HG03103 (cell line): ENCODE results near the gene OGFOD3.

Experiments
- ATAC-seq: cut with Tn5 transposase; IDR thresholded peaks from one replicate; pipeline ENCODE4 v1.9.1; 2021; ENCODE audit warnings: low read depth; ENCODE audit not compliant: unreplicated experiment

The OGFOD3 gene

GRCh38 chr17:82410014-82410716 is 8.2 kb downstream of the OGFOD3 start:
- ATAC-seq, result no peak

- ATAC-seq, result no peak
Measured at GRCh38 chr17:82408938-82409318, 9.5 kb downstream of the OGFOD3 start.

DNA sequence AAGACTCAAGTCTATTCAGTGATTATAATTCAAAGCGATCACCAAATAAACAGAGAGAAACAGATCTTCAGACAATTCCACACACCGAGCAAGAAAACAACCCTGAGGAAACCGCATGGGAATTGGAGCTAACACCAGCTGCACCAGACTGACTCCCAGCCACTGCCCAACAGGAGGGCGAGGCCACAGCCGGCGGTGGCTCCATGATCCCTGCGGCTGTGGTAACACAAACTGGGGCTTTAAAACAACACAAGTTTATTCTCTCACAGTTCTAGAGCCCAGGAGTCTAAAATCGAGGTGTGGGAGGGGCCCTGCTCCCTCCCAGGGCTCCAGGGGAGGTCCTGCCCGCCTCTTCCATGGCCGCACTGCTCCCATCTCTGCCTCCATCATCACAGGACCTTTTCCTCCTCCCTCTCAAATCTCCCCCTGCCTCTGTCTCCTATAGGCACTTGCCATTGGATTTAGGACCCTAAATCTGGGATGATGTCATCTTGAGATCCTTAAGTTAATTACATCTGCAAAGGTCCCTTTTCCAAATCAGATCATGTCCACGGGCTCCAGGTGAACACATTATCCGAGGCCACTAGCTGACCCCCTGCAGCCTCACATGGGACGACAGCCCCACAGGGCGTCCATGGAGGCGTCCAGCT is 10.0 kb downstream of the OGFOD3 start:
- ATAC-seq, result no peak

DNA sequence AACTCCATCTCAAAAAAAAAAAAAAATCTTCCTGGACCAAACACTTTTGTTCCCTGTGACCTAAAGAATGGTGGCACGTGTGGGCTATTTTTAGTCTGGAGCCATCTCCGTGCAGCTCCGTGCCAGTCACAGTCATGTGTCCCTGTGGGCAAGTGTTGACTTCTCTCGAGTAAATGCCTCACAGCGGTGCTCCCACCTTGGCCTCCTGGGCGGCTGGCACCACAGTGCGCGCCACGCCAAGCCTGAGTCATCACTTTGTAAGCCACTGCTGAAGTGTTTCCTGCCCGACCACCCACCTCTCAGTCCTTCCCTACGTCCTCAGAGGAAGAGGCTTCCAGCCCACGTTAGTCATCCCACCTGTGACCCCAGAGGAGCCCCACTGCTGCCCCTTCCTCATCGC is 11.1 kb downstream of the OGFOD3 start:
- no peak for ATAC-seq

DNA sequence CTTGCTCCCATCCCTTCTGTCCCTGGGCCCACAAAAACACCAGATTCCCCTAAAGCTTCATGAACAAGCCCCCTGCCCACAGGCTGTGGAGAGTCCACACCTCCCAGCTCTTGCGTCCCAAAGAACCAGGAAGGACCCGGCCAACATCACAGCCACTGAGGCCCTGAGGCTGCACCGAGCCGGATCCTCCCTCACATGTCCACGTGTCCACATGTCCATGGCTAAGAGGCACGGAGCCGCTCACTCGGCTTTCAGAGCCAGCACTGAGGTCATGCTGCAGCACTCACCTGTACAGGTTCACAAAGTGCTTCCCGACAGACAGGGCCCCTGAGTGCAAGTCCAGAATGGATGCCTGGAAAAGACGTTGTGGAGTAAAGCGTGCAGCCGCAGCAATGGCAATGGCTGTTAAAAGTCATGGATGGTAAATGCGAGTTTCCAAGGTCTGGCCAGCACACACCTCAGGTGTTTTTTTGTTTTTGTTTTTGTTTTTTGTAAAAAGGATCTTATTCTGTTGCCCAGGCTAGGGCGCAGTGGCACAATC is 12.2 kb downstream of the OGFOD3 start:
- ATAC-seq, result no peak

DNA sequence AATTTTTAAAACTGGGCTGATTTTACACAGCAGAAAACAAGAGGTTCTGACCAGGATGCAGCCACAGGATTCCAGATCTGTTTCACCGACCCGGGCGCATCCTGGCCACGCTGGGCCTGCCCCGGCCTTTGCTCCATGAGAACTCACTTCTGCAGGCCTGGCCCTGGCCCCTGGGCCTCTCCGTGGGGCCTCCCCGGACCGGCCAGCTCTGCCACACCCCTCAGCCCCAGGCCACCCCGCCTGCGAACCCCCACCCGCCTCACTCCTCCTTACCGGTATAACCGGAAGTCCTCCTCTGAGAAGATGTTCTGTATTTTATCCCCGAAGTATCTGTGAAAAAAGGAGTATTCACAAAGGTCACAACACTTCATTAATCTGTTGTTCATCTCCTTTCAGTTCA is 13.3 kb downstream of the OGFOD3 start:
- ATAC-seq, result no peak

DNA sequence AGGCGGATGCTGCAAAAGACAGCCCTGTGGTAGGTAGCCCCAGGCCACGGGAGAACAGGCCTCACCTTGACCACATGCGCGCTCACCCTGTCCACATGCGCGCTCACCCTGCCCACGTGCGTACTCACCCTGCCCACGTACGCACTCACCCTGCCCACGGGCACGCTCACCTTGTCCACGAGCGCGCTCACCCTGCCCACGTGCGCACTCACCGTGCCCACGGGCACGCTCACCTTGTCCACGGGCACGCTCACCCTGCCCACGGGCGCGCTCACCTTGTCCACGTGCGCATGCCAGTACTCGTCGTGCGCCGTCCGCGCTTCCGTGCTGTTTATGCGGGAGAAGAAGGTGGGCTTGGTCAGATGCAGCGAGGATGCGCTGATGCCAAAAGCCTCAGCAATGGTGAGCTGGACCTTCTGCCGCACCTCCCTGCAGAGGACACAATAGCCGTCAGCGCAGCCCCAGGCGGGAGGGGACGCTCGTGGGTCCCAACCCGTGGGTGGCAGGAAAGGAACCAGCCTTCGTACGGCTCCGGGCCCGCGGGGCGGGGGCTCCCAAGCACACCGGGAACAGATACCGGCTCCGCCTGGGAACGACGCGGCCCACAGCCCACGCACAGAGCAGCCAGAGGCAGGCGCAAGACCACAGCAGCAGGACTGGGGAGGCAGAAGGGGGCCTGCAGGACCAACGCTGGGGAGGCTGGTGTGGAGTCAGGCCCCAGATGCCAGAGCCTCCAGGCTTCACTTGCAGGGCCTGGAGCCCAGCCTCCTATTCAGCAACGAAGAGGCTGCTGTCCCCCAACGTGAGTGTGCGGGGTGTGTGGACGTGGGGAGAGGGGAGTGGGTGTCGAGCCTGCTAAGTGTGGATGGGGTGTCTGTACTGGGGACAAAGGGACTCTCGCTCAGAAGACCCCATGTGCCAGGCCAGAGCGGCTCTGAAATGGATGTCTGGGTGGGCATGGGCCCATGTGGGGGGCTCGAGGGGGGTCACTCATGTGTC is 14.4 kb downstream of the OGFOD3 start:
- no peak for ATAC-seq

DNA sequence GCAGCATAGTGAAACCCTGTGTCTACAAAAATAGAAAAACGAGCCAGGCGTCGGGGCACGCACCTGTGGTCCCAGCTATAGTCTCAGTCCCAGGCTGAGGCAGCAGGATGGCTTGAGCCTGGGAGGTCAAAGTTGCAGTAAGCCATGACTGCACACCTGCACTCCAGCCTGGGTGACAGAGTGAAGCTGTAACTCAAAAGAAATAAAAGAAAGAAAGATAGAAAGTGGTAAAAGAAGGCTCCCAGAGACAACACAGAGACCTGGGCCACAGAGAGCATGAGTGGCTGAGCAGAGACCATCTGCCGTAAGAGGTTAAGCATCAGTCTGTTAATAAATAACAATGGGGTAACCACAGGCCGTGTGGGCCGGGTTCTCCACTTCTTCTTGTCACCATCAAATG is 15.5 kb downstream of the OGFOD3 start:
- no peak for ATAC-seq

GRCh38 chr17:82400830-82401229 is 17.6 kb downstream of the OGFOD3 start:
- no peak for ATAC-seq

DNA sequence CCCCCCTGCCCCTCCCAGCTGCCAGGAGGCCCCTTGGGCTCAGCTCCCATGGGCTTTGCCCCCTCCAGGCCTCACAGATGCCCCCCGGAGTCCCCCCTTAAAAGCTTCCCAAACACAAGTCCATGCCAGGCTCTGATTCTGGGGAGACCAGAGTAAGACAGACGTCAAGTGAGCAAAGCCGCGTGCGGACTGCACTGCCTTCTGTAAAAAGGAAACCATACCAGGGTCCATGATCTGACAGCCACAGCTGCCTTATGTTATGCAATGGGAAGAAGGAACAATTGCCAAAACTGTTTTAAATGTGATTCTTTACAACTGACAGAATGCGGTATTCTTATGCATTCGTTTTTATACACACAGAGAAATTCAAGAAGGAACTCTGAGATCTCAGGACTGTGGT is 18.2 kb downstream of the OGFOD3 start:
- ATAC-seq, result no peak

DNA sequence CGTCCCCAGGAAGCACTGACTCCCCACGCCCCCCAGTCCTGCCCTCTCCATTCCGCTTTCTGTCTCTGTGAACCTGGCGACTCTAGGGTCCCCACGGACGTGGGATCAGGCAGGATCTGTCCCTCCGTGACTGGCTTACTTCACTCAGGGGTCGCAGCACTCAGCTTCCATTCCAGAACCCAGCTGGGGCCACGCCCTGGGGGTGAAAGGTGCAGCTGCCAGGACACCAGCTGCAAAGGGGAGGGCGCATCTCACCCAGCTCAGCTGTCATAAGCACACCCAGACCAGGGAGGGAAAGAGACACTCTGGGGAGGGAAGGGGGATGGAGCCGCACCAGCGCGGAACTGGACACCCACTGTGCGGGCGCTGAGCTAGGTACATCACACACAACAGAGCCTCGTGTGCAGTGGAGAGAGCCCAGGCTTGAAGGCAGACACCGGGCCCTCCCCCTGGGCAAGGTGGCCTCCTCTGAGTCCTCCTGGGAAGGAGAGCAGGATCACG is 18.7 kb downstream of the OGFOD3 start:
- no peak for ATAC-seq

DNA sequence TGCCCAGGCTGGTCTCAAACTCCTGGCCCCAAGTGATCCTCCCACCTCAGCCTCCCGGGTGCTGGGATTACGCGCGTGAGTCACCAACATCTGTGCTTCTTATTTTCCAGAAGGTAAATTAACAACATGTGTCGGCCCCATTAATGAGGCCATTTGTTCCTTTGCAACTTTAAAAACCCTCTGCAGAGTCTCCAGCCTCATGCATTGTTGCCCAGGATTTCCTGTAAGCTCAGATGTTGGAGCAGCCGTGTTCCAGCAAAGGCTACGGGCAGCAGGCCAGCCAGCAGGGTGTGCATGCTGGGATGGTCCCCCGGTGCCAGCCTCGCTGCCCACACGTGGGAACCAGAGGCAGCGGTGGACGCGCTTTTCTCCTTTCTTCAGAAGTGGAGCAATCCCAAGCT is 19.3 kb downstream of the OGFOD3 start:
- ATAC-seq, result no peak

DNA sequence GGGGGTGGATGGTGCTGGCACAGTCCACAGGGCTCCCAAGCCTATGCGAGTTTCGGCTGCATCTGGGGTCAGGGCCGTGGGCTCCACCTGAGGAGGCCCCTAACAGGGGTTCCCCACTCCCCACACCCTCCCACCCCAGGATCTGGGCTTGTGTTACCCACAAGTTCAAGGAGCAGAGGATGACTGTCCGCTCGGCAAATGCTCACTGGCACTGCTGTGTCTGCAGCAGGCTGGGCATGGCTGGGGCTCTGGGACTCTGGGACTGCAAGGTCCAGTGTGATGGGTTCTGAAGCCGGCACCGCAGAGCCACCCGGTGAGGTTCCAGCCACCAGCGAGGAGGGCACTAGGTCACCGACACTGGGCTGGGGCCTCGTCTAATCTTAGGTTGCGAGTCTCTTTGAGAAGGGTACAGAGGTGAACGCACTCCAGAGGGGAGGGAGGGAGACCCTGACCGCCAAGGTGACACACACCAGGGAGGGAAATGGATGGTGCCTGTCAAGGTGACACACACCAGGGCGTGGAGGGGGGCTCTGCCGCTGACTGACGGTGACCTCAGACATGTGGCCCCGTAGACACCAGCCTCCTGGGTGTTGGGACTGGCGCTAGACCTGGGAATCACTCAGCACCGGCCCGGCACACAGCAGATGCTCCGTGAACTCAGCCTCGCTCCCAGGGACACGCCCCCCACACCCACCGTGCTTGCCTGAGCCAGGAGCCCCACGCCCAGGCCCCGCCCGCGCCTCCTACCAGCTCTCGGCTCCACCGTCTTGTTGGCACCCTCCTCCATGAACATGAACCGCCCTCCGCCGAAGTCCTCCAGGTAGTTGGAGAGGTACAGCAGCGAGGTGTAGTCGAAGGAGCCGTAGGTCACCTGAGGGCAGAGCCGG is 20.7 kb downstream of the OGFOD3 start:
- ATAC-seq, result no peak

DNA sequence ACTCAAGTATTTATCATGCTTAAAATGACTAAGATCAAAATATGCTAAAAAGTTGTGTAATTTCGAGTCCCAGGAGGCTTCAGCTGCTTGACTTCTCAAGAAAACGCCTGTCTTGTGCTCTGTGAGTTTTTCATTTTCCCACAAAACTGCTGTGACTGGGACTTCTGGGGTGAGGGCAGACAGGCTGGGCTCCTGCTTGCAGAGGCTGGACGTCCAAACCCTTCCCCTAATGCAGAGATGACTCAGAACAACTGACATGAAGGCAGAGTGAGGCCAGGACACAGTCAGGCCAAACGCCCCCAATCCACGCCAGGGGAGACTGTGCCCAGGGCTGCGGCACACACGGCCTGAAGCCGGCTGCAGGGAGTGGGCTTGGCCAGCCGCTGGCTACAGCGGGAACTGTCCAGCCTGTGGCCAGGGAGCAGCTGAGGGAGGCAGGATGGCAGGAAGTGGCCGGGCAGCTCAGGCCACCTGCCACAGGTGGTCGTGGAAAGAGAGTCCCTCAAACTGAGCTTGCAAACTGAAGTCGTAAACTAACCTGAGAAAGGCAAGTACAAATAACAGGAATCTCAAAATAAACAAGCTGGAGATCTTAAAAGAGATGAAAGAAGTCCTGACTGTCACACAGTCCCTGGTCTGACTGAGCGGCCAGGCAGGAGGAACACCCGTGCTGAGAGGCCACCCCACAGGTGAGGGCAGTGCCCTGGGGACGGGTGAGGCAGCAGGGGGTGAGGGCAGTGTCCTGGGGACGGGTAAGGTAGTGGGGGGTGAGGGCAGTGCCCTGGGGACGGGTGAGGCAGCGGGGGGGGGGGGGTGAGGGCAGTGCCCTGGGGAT is 21.6 kb downstream of the OGFOD3 start:
- ATAC-seq, result no peak

DNA sequence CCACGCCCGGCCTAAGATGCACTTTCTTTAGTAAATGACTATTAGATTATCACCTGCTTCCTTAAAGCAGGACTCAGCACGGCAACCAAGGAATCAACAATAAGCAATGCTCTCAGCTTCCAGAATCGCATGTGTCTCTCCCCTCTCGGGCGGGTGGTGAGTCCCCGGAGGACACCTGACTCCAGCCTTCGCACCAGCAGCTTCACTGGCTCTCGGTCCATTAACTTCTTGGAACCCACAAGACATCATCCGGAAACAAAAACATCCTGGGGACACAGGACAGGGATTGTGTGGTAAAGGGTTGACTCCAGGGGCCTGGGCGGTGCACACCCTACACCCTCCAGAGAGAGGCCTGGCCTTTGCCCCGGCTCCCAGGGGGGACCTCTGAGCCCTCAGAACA is 24.1 kb downstream of the OGFOD3 start:
- ATAC-seq, result no peak

- no peak for ATAC-seq
Measured at GRCh38 chr17:82392941-82393340, 25.4 kb downstream of the OGFOD3 start.

DNA sequence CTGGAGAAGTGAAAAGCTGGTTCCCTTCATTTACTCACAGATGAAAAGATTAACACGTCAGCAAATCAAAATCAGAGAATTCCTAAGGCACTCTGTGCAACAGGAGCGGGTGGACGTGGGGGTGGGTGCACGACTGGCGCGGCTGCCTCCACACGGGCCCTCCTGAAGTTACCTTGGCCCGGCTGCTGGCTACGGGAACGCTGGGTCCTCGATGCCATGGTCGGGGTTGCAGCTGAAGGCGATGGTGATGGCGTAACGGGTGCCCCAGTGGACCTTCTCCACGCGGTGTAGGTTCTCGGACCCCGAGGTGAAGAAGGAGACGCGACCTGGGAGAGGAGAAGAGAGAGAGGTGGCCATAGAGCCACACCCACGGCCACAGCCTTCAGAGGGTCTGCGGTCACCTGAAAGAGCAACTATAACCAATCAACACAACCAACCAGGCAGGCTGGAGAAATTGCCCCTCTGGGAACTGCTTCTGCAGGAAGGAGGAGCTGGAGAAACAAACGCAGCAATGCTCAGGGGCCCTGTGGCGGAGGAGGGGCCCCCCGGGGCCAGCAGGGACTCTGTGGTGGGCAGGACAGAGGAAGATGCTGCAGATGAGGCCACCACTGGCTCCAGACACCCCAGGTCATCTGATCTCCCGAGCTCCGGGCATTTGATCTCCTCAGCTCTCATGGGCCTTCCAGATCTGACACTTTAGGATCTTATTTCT is 26.0 kb downstream of the OGFOD3 start:
- ATAC-seq, result no peak

GRCh38 chr17:82391496-82392066 is 26.8 kb downstream of the OGFOD3 start:
- ATAC-seq, result no peak
